DOHH2 (cell line): ENCODE measurements around the gene CTIF.

Experiments
- CTCF ChIP-seq: fragments of 200-600 bp; sonication (generic); IDR thresholded peaks from one replicate; pipeline ENCODE4 v1.5.1; 2014; ENCODE audit warnings: antibody characterized with exemption, mild to moderate bottlenecking, low read depth, low read length; ENCODE audit not compliant: poor library complexity, severe bottlenecking
- EZH2phosphoT487 ChIP-seq: fragments of 200-600 bp; sonication (generic); IDR thresholded peaks from 2 replicates; pipeline ENCODE4 v1.6.1; 2017; ENCODE audit warnings: borderline replicate concordance, mild to moderate bottlenecking, antibody characterized with exemption, low read length, moderate library complexity, mixed read lengths

- no peak for TF ChIP-seq CTCF
- no peak for TF ChIP-seq EZH2phosphoT487
Measured at GRCh38 chr18:48852794-48853193, 314.0 kb downstream of the CTIF start.
